ENCODE results near the gene HPD.

Gene HPD

GRCh38 chr12:121839106-121839992 is 19.3 kb downstream of the HPD start:
- TF ChIP-seq CTCF (IDR thresholded peaks at IDR 0.05; ENCODE audit: borderline replicate concordance, extremely low read depth, low read length, poor library complexity, severe bottlenecking) (peak; percentile 64), EZH2 (IDR thresholded peaks at IDR 0.05; ENCODE audit: borderline replicate concordance, low read depth, low read length, severe bottlenecking) (no peak)
- Histone ChIP-seq H3K27me3 (ENCODE audit: insufficient read depth, low read length, poor library complexity) (no peaks in the 10 kb centered on the region), H3K4me1 (ENCODE audit: insufficient read depth, low read length) (peaks cover 17% of the 10 kb centered on the region), H4K20me1 (ENCODE audit: insufficient read depth, low read length) (no peaks in the 10 kb centered on the region), H3K9ac (ENCODE audit: low read depth, low read length) (peak overlapping the region; percentile 83), H3K79me2 (ENCODE audit: insufficient read depth, low read length) (no peaks in the 10 kb centered on the region), H3K4me3 (ENCODE audit: low read depth in 1 of 2, low read length in 2 of 2) (peak overlapping the region; percentile 74 to 98), H3K9me3 (ENCODE audit: insufficient read depth, low read length, severe bottlenecking) (no peaks in the 10 kb centered on the region), H3K36me3 (ENCODE audit: insufficient read depth, low read length) (no peaks in the 10 kb centered on the region), H3K27ac (ENCODE audit: low read length) (peak overlapping the region; percentile 88), H3K4me2 (ENCODE audit: insufficient read depth, low read length) (peak overlapping the region; percentile 99), H2AFZ (ENCODE audit: low read depth, low read length) (peak overlapping the region; percentile 100)
- ATAC-seq (ENCODE audit: insufficient read depth, low read depth), result peak; percentile 94
- DNase-seq, result peak; percentile 99

GRCh38 chr12:121838126-121838525 is 20.5 kb downstream of the HPD start:
- Histone ChIP-seq H3K79me2 (ENCODE audit: insufficient read depth, low read length) (no peaks in the 10 kb centered on the region), H4K20me1 (ENCODE audit: insufficient read depth, low read length) (no peaks in the 10 kb centered on the region), H3K4me2 (ENCODE audit: insufficient read depth, low read length) (no peak overlapping the region), H3K27me3 (ENCODE audit: insufficient read depth, low read length, poor library complexity) (no peaks in the 10 kb centered on the region), H3K36me3 (ENCODE audit: insufficient read depth, low read length) (no peaks in the 10 kb centered on the region), H3K9ac (ENCODE audit: low read depth, low read length) (no peak overlapping the region), H2AFZ (ENCODE audit: low read depth, low read length) (no peak overlapping the region), H3K4me3 (ENCODE audit: low read depth in 1 of 2, low read length in 2 of 2) (no peak overlapping the region), H3K4me1 (ENCODE audit: insufficient read depth, low read length) (peaks cover 17% of the 10 kb centered on the region), H3K9me3 (ENCODE audit: insufficient read depth, low read length, severe bottlenecking) (no peaks in the 10 kb centered on the region), H3K27ac (ENCODE audit: low read length) (no peak overlapping the region)
- DNase-seq, result no peak
- TF ChIP-seq CTCF (IDR thresholded peaks at IDR 0.05; ENCODE audit: borderline replicate concordance, extremely low read depth, low read length, poor library complexity, severe bottlenecking), result no peak
- TF ChIP-seq EZH2 (IDR thresholded peaks at IDR 0.05; ENCODE audit: borderline replicate concordance, low read depth, low read length, severe bottlenecking), result no peak
- no peak for ATAC-seq (ENCODE audit: insufficient read depth, low read depth)

- TF ChIP-seq CTCF (IDR thresholded peaks at IDR 0.05; ENCODE audit: borderline replicate concordance, extremely low read depth, low read length, poor library complexity, severe bottlenecking), result peak; percentile 15
- no peak for TF ChIP-seq EZH2 (IDR thresholded peaks at IDR 0.05; ENCODE audit: borderline replicate concordance, low read depth, low read length, severe bottlenecking)
- Histone ChIP-seq H2AFZ (ENCODE audit: low read depth, low read length) (no peak overlapping the region), H3K79me2 (ENCODE audit: insufficient read depth, low read length) (no peaks in the 10 kb centered on the region), H3K4me2 (ENCODE audit: insufficient read depth, low read length) (no peak overlapping the region), H3K4me3 (ENCODE audit: low read depth in 1 of 2, low read length in 2 of 2) (no peak overlapping the region), H3K27ac (ENCODE audit: low read length) (no peak overlapping the region), H3K9ac (ENCODE audit: low read depth, low read length) (no peak overlapping the region), H3K4me1 (ENCODE audit: insufficient read depth, low read length) (peaks cover 17% of the 10 kb centered on the region), H3K27me3 (ENCODE audit: insufficient read depth, low read length, poor library complexity) (no peaks in the 10 kb centered on the region), H3K36me3 (ENCODE audit: insufficient read depth, low read length) (no peaks in the 10 kb centered on the region), H3K9me3 (ENCODE audit: insufficient read depth, low read length, severe bottlenecking) (no peaks in the 10 kb centered on the region), H4K20me1 (ENCODE audit: insufficient read depth, low read length) (no peaks in the 10 kb centered on the region)
- ATAC-seq (ENCODE audit: insufficient read depth, low read depth) (no peak), DNase-seq (no peak)
Measured at GRCh38 chr12:121837680-121838079, 21.0 kb downstream of the HPD start.
